Activated CD4-positive, alpha-beta T cell treated with anti-CD3 and anti-CD28 coated beads, Interleukin-2, amount 50 U/mL, for 1 hour (primary cell): Measurements from ENCODE around the gene ADARB2.

Experiments
- DNase-seq: peaks from one replicate; pipeline ENCODE4 v3.0.0-alpha.2; 2020

The ADARB2 gene

GRCh38 chr10:1515780-1516491 lies 221.4 kb downstream of the ADARB2 start:
- DNase-seq = no peak

GRCh38 chr10:1515121-1515779 lies 222.1 kb downstream of the ADARB2 start:
- DNase-seq = no peak

- DNase-seq = no peak
Observed at GRCh38 chr10:1514681-1515080, 222.6 kb downstream of the ADARB2 start.

GRCh38 chr10:1513221-1513620 lies 224.1 kb downstream of the ADARB2 start:
- no peak for DNase-seq

- DNase-seq = no peak
Observed at GRCh38 chr10:1509011-1509530, 228.3 kb downstream of the ADARB2 start.

- DNase-seq = no peak
Observed at GRCh38 chr10:1508096-1508495, 229.2 kb downstream of the ADARB2 start.

DNA sequence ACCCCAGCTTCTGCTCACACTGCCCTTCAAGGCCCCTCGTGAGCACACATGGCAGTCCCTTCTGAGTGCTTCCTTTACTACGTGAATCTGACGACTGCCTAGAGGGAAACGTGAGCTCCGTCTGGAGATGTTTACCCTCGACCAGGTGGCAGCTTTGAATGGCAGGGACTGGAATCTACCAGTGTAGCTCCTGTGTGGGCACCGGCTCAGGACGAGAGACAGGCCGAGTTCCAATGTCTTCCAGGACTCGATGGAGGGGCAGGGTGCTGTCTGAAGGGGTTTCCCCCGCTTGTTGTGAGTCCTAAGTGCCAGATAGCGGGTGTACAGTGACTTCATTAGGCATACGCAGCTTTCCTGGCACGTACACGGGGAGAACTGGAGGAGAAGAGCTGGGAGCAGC lies 229.9 kb downstream of the ADARB2 start:
- no peak for DNase-seq

DNA sequence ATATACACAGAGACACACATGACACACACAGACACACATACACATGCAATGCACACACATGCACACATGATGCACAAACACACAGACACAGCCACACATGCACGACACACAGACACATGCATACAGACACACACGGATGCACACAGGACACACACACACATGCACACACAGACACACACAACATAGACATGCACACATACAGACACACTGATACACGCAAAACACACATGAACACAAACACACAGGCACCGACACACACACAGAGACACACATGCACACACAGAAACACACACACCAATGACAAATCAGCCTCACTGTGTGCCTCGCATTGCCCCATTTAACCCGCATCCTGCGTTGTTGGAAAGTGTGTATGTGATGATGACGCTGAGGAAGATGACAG lies 232.4 kb downstream of the ADARB2 start:
- no peak for DNase-seq

DNA sequence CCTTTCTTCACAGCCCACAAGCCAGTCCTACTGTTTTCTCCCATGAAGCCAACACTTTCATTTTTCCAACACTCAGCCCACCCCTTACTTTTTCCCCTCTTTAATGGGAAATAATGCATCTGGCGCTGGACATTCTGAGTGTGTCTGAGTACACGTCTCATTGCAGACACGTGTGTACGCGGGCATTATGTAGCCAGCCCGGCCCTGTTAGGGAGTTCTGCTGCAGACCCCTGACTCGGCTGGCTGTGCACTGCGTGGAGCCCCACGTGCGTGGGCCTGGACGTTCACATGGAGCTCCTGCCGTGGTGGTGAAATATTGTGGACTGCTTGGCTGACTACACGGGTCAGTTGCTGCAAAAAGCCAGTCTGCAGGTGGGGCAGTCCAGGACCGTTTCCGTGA lies 233.0 kb downstream of the ADARB2 start:
- no peak for DNase-seq

- DNase-seq = no peak
Observed at GRCh38 chr10:1502451-1502850, 234.9 kb downstream of the ADARB2 start.

GRCh38 chr10:1499359-1499957 lies 237.9 kb downstream of the ADARB2 start:
- DNase-seq = no peak

DNA sequence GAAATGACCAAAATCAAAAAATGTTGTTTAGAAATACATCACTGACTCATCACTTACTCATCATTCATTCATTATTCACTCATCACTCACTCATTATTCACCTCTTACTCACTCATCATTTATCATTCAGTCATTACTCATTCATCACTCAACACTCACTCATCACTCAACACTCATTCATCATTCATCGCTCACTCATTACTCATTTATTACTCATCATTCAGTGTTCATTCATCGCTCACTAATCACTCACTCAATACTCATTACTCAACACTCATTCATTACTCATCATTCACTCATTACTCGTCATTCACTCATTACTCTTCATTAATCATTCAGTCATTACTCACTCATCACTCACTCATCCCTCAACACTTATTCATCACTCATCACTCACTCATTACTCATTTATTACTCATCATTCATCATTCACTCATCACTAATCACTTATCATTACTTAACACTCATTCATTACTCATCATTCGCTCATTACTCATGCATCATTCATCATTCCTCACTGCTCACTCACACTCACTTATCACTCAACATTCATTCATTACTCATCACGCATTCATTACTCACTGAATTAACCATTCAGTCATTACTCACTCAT lies 238.5 kb downstream of the ADARB2 start:
- DNase-seq = no peak

GRCh38 chr10:1495915-1496517 lies 241.3 kb downstream of the ADARB2 start:
- no peak for DNase-seq

DNA sequence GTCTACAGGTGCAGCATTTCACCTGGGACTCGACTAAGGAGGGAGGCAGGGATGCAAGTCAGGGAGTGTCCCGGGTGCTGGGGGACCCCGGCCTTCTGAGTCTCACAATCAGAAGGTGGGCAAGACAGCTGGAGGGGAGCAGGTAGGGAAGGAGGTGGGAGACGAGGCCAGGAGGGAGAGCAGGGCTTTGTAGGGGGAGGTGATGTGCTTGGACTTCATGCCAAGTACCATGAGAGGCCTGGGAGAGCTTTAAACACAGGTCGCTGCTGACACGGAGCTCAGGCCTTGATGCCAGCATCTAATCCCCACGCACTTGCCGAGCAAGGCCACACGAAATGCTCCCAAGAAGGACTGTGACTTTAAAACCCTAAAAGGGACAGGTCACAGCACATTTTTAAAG lies 244.7 kb downstream of the ADARB2 start:
- DNase-seq = no peak

- DNase-seq = no peak
Observed at GRCh38 chr10:1491901-1492300, 245.4 kb downstream of the ADARB2 start.

- DNase-seq = no peak
Observed at GRCh38 chr10:1489801-1490200, 247.5 kb downstream of the ADARB2 start.

GRCh38 chr10:1488970-1489548 lies 248.3 kb downstream of the ADARB2 start:
- DNase-seq = no peak

DNA sequence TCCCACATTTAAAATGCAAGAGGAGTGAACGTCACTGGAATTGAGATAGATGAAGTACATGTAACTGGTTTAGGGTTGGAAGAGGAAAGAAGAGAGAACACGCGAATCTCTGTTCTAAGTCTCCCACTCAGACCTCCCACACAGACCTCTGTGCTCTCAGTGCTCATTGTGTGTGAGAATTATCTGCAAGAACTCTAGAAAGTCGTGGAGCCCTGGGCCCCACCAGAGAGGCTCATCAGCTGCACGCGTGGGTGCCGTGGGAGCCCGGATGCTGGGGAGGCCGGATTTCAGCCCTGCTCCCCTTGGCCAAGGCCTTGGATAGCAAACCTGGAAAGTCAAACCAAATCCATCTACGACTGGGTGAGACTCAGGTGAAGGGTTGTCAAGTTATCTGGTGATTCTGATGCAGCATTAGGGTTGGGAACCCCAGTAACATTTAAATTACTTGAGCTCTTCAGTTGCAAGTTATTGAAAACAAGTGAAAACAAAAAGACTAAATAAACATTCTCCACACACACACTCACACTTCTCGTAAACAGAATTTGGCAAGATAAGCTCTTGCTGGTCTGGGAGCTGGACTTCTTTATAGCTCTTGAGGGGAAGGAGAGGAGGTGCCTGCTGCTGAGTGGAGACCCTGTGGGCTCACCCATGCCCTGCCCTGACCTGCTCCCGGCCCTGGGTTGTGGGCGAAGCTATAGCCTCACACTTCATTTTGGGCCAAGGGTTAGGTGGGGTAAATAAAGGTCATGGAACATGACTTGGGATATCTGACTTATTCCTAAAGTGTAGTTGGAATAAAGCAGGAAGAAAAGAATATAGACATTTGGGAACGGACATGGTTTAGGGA lies 250.3 kb downstream of the ADARB2 start:
- no peak for DNase-seq

GRCh38 chr10:1485357-1485756 lies 252.0 kb downstream of the ADARB2 start:
- no peak for DNase-seq

DNA sequence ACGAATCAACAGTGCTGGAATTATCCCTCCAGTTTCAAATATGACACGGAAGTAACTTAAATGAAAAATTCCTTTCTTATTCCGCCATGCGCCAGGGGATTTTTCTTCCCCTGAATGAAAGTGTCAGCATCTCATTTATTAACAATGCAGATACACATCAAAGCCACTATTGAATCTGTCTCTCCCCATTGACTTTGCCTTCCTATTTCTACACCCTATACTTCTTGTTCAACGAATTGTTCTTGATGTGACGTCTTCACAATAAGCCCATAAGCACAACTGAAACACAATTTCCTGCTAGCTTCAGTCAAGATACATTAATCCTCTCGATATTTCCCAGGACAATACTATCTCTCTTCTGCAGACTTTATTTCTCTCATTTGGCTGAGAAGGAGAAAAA lies 253.5 kb downstream of the ADARB2 start:
- no peak for DNase-seq

DNA sequence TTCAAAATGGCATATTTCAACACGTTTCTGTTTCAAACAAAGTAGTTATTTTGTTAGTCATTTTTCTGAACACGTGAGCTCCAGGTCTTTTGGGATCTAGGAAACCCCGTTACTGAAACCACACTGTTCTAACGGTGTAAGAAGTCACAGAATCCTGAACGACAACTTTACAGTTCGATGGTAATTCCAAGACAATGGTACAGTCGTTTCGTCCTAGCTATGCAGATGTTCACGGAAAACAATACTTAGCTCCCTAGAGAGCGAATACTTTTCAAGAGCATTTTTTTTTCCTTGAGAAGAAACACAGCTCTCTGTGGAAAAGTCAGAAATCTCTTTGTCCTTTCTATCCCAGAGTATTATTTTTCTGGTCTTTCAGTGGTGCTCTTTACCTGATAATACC lies 254.1 kb downstream of the ADARB2 start:
- DNase-seq = no peak

GRCh38 chr10:1477578-1477977 lies 259.7 kb downstream of the ADARB2 start:
- DNase-seq = no peak
